Ovary (tissue), 3 donors: Measurements from ENCODE around the gene SPATA33.

ENCODE experiments used
- CTCF ChIP-seq, 3 donors: fragments of 450-650 bp in 2 of 3; fragments of 200-600 bp in 1 of 3; IDR thresholded peaks; one replicate each; pipeline versions ENCODE4 v1.5.1 to v1.8.0; 2016 to 2022; ENCODE audit warnings: antibody characterized with exemption in 3 of 3, mild to moderate bottlenecking in 1 of 3
- EP300 ChIP-seq: sonication (generic); formaldehyde crosslinking; IDR thresholded peaks from one replicate; pipeline ENCODE4 v1.6.1; 2017; ENCODE audit warnings: antibody characterized with exemption
- POLR2A ChIP-seq: fragments of 450-650 bp; IDR thresholded peaks from one replicate; pipeline ENCODE4 v1.6.1; 2017; ENCODE audit warnings: antibody characterized with exemption, mild to moderate bottlenecking, moderate library complexity
- donor health status: DM: no; HTN: no; CAD: no.

- no peak for TF ChIP-seq CTCF (IDR thresholded peaks at IDR 0.05)
- no peak for TF ChIP-seq EP300
- TF ChIP-seq POLR2A: no peak
These were observed 13.1 kb downstream of the SPATA33 start for GRCh38 chr16:89670496-89671431.
